Fibroblast of skin of back (primary cell): ENCODE results near the gene AGPAT3.

ENCODE experiments used
- DNase-seq: peaks from one replicate; pipeline ENCODE4 v3.0.0-alpha.2; 2013

The AGPAT3 gene

GRCh38 chr21:43925096-43925481 lies 60.1 kb downstream of the AGPAT3 start:
- no peak for DNase-seq

- DNase-seq = no peak
These were observed 60.6 kb downstream of the AGPAT3 start for GRCh38 chr21:43925609-43926008.

- DNase-seq = no peak
These were observed 61.2 kb downstream of the AGPAT3 start for GRCh38 chr21:43926196-43926595.

GRCh38 chr21:43927591-43928221 lies 62.7 kb downstream of the AGPAT3 start:
- no peak for DNase-seq

- no peak for DNase-seq
These were observed 63.5 kb downstream of the AGPAT3 start for GRCh38 chr21:43928222-43929125.

GRCh38 chr21:43929217-43929971 lies 64.4 kb downstream of the AGPAT3 start:
- no peak for DNase-seq

GRCh38 chr21:43930074-43930847 lies 65.2 kb downstream of the AGPAT3 start:
- DNase-seq = no peak

- no peak for DNase-seq
These were observed 65.9 kb downstream of the AGPAT3 start for GRCh38 chr21:43930848-43931375.

- no peak for DNase-seq
These were observed 66.5 kb downstream of the AGPAT3 start for GRCh38 chr21:43931489-43931888.

- no peak for DNase-seq
These were observed 67.0 kb downstream of the AGPAT3 start for GRCh38 chr21:43932005-43932404.

- DNase-seq = no peak
These were observed 68.2 kb downstream of the AGPAT3 start for GRCh38 chr21:43933199-43933598.

GRCh38 chr21:43933680-43934079 lies 68.7 kb downstream of the AGPAT3 start:
- DNase-seq = no peak

- no peak for DNase-seq
These were observed 69.1 kb downstream of the AGPAT3 start for GRCh38 chr21:43934116-43934515.

GRCh38 chr21:43934716-43935705 lies 70.0 kb downstream of the AGPAT3 start:
- no peak for DNase-seq

GRCh38 chr21:43935711-43936110 lies 70.7 kb downstream of the AGPAT3 start:
- DNase-seq = no peak

GRCh38 chr21:43936247-43936967 lies 71.4 kb downstream of the AGPAT3 start:
- no peak for DNase-seq

- no peak for DNase-seq
These were observed 72.2 kb downstream of the AGPAT3 start for GRCh38 chr21:43937051-43937832.

- no peak for DNase-seq
These were observed 72.9 kb downstream of the AGPAT3 start for GRCh38 chr21:43937891-43938309.

- DNase-seq = peak; percentile 65
These were observed 73.9 kb downstream of the AGPAT3 start for GRCh38 chr21:43938751-43939442.
